Epithelial cell of proximal tubule (primary cell): ENCODE results near the gene GNAT1. TPM values are rescaled to one million over a fixed set of nuclear protein-coding genes. Genes with fewer than 3 reads are reported as not detected.
A peak's percentile ranks its signal among the peaks of the same experiment; 100 is the strongest.

Experiments
- DNase-seq: peaks from one replicate; pipeline ENCODE4 v3.0.0-alpha.2; 2011; ENCODE audit warnings: low read depth
- H3K4me3 ChIP-seq: 2 replicates; pipeline ENCODE4 v1.5.1; 2011; ENCODE audit warnings: low read depth, mild to moderate bottlenecking, low read length
- total RNA-seq: library from RNA; depleted of rRNA; stranded (reverse); fragments of >200 nt; gene quantifications from 2 replicates; pipeline ENCODE4 v1.2.3, GENCODE V29; 2015
- TF ChIP-seq, protein P1 (sequence below): conservative IDR thresholded peaks from 2 replicates; pipeline ENCODE4 v1.5.1; 2012; ENCODE audit warnings: low read depth, mild to moderate bottlenecking, low read length

The GNAT1 gene
- total RNA-seq, 1 donor from 2014 or later, result not detected

DNA sequence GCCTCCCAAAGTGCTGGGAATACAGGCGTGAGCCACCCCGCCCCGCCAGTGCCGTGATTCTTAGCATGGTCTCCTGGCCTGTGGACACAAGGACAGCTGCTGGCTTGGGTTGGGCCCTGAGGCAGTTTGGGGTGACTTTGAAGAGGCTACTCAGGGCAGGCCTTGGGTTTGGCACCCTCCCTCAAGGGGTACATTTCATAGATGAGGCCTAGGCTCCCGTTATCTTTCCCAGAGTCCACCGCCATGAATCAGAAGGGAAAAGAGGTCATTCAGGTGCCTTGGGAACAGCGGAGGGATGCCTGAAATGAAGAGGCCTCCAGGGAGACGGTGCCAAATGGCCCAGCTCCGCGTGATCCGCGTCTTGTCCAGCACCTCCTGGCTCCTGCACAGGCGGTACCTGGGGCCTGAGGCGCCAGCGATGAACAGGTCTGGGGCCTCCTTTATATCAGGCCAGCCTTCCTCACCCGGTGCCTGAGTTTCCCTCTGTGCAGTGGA, 53.9 kb downstream of the GNAT1 start:
- TF ChIP-seq, protein P1, sequence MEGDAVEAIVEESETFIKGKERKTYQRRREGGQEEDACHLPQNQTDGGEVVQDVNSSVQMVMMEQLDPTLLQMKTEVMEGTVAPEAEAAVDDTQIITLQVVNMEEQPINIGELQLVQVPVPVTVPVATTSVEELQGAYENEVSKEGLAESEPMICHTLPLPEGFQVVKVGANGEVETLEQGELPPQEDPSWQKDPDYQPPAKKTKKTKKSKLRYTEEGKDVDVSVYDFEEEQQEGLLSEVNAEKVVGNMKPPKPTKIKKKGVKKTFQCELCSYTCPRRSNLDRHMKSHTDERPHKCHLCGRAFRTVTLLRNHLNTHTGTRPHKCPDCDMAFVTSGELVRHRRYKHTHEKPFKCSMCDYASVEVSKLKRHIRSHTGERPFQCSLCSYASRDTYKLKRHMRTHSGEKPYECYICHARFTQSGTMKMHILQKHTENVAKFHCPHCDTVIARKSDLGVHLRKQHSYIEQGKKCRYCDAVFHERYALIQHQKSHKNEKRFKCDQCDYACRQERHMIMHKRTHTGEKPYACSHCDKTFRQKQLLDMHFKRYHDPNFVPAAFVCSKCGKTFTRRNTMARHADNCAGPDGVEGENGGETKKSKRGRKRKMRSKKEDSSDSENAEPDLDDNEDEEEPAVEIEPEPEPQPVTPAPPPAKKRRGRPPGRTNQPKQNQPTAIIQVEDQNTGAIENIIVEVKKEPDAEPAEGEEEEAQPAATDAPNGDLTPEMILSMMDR, result no peak
- H3K4me3 ChIP-seq, result peak overlapping the region; percentile 54
- no peak for DNase-seq

DNA sequence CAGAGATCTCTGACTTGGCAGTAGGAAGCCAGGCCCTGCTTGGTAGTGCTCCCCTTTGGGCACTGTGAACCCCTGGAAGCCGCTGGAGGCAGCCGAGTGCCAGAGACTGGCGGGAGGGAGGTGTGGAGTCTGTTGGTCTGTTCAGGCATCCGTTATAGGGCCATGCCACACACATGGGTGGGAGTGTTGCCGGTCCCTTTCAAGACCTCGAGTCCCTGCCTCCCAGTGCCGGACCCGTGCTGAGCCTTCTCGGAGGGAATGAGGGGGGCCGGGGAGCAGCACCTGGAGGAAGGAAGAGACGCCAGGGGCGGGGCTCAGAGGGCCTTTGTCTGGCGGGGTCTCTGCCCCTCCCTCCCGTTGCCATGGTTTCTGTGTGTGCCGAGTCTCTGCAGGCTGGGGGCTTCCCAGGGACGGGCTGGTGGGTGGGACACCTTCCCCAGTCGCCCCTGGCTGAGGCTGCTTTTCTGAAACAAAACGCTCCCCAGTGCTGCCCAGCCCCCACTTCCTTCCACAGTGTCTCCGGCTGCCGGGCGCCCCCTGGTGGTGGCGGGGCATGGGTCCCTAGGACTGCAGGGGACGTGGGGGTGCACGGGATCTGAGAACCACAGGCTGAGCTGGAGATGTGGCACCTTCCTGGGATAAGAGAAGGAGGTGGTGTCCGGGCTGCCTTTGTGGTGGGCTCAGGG, 54.6 kb downstream of the GNAT1 start:
- H3K4me3 ChIP-seq, result peak overlapping the region; percentile 54
- DNase-seq, result no peak
- TF ChIP-seq, protein P1, result peak; percentile 95

DNA sequence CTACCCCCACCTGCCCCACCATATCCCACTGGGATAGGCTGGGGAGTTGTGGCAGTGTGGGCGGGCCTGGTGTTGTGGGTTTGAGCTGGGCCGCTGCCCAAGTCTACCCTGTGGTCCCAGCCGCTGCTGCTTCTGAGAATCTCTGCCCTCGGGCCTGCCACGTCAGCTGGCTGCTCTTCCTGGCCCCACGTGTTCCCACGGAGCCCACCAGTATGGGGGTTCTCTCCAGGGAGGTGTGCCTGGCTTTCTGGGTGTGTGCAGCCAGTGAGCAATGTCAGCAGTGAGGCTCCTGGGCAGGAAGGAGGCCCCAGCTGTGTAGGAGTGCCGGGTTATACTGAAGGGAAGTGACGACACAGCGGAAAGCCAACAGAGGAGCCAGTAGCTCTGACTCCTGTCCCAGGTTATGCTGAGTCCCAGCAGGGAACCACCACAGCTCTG, 55.1 kb downstream of the GNAT1 start:
- no peak overlapping the region for H3K4me3 ChIP-seq
- no peak for DNase-seq
- TF ChIP-seq, protein P1, result no peak

Other genes with a start within 250 kb of the GNAT1 start
- 52.3 and 80.7 TPM in 2 replicates for gene RBM5, start 102.7 kb upstream of the GNAT1 start, total RNA-seq
- 36.0 and 58.6 TPM in 2 replicates for gene SEMA3F, start 36.3 kb upstream of the GNAT1 start, total RNA-seq
- gene SLC38A3, start 13.7 kb downstream of the GNAT1 start, total RNA-seq, result not detected in 2 replicates
- 263 and 264 TPM in 2 replicates for gene GNAI2, start 44.6 kb downstream of the GNAT1 start, total RNA-seq
- gene SEMA3B, start 77.5 kb downstream of the GNAT1 start, total RNA-seq, result 4.6 and 29.5 TPM in 2 replicates
- not detected in 2 replicates for gene LSMEM2, start 87.5 kb downstream of the GNAT1 start, total RNA-seq
- 76.6 and 165 TPM in 2 replicates for gene IFRD2, start 100.8 kb downstream of the GNAT1 start, total RNA-seq
- 7.8 and 8.8 TPM in 2 replicates for gene HYAL3, start 107.8 kb downstream of the GNAT1 start, total RNA-seq
- gene NAA80, start 107.8 kb downstream of the GNAT1 start, total RNA-seq, result 8.5 and 19.4 TPM in 2 replicates
- gene HYAL1, start 112.0 kb downstream of the GNAT1 start, total RNA-seq, result 1.3 and 2.2 TPM in 2 replicates
- gene HYAL2, start 131.1 kb downstream of the GNAT1 start, total RNA-seq, result 123 and 145 TPM in 2 replicates
- gene TUSC2, start 136.6 kb downstream of the GNAT1 start, total RNA-seq, result 39.8 and 46.6 TPM in 2 replicates
- gene RASSF1, start 149.2 kb downstream of the GNAT1 start, total RNA-seq, result 27.0 and 31.5 TPM in 2 replicates
- gene ZMYND10, start 154.1 kb downstream of the GNAT1 start, total RNA-seq, result 0.92 and 3.1 TPM in 2 replicates
- 24.6 and 27.3 TPM in 2 replicates for gene NPRL2, start 159.2 kb downstream of the GNAT1 start, total RNA-seq
- 33.6 and 38.5 TPM in 2 replicates for gene CYB561D2, start 159.3 kb downstream of the GNAT1 start, total RNA-seq
- 54.6 and 56.0 TPM in 2 replicates for gene TMEM115, start 167.9 kb downstream of the GNAT1 start, total RNA-seq